NCI-H187 (cell line): ENCODE data around the gene VRK1.

Experiments used
- DNase-seq, 2 experiments: peaks; one replicate each; lab custom pipeline; 2025; lab: John Stamatoyannopoulos, UW

The VRK1 gene

GRCh38 chr14:96824283-96824682 lies 27.1 kb downstream of the VRK1 start:
- no peak for DNase-seq

- DNase-seq: no peak
These were observed 29.6 kb downstream of the VRK1 start for GRCh38 chr14:96826818-96827217.

GRCh38 chr14:96827290-96827689 lies 30.1 kb downstream of the VRK1 start:
- no peak for DNase-seq

GRCh38 chr14:96829791-96830190 lies 32.6 kb downstream of the VRK1 start:
- no peak for DNase-seq

GRCh38 chr14:96830946-96831345 lies 33.8 kb downstream of the VRK1 start:
- DNase-seq: no peak

- no peak for DNase-seq
These were observed 35.2 kb downstream of the VRK1 start for GRCh38 chr14:96832351-96832750.

- DNase-seq: no peak
These were observed 41.3 kb downstream of the VRK1 start for GRCh38 chr14:96838449-96838848.

- no peak for DNase-seq
These were observed 42.1 kb downstream of the VRK1 start for GRCh38 chr14:96839251-96839650.

- no peak for DNase-seq
These were observed 46.0 kb downstream of the VRK1 start for GRCh38 chr14:96843137-96843536.

- DNase-seq: no peak
These were observed 47.8 kb downstream of the VRK1 start for GRCh38 chr14:96844857-96845570.

GRCh38 chr14:96847451-96847850 lies 50.3 kb downstream of the VRK1 start:
- DNase-seq: no peak

- no peak for DNase-seq
These were observed 50.8 kb downstream of the VRK1 start for GRCh38 chr14:96848011-96848410.

GRCh38 chr14:96849733-96850132 lies 52.6 kb downstream of the VRK1 start:
- DNase-seq: no peak

- DNase-seq: no peak
These were observed 54.7 kb downstream of the VRK1 start for GRCh38 chr14:96851694-96852381.

GRCh38 chr14:96852823-96853422 lies 55.7 kb downstream of the VRK1 start:
- DNase-seq: peak in 1 of 2 experiments; percentile 2

- no peak for DNase-seq
These were observed 61.5 kb downstream of the VRK1 start for GRCh38 chr14:96858643-96859042.

GRCh38 chr14:96861568-96862310 lies 64.6 kb downstream of the VRK1 start:
- no peak for DNase-seq

GRCh38 chr14:96863327-96863985 lies 66.3 kb downstream of the VRK1 start:
- DNase-seq: no peak

GRCh38 chr14:96863986-96864330 lies 66.8 kb downstream of the VRK1 start:
- DNase-seq: no peak

- DNase-seq: no peak
These were observed 70.5 kb downstream of the VRK1 start for GRCh38 chr14:96867634-96868033.

GRCh38 chr14:96874127-96874526 lies 76.9 kb downstream of the VRK1 start:
- no peak for DNase-seq

GRCh38 chr14:96876747-96877146 lies 79.6 kb downstream of the VRK1 start:
- DNase-seq: no peak
